Activated T-cell treated with anti-CD3 and anti-CD28 coated beads, Interleukin-2, amount 50 U/mL, for 4 hours (primary cell): Measurements from ENCODE around the gene MSMP. TPM values are rescaled to one million over a fixed set of nuclear protein-coding genes. Genes with fewer than 3 reads are reported as not detected.

Source experiments
- ATAC-seq, 2 donors: fragments of 200-7000 bp; cut with Tn5 transposase; one replicate each; pipeline ENCODE4 v1.10.0; 2021
- DNase-seq: peaks from one replicate; pipeline ENCODE4 v3.0.0-alpha.2; 2020
- H3K27me3 Mint-ChIP-seq: one replicate; pipeline ENCODE4 v1.8.0; 2021; ENCODE audit warnings: low read depth, mixed read lengths
- H3K36me3 Mint-ChIP-seq: one replicate; pipeline ENCODE4 v1.8.0; 2022; ENCODE audit warnings: mixed read lengths; ENCODE audit not compliant: insufficient read depth
- H3K4me1 Mint-ChIP-seq: one replicate; pipeline ENCODE4 v1.8.0; 2021; ENCODE audit warnings: low read depth, mixed read lengths
- H3K4me3 Mint-ChIP-seq: one replicate; pipeline ENCODE4 v1.8.0; 2021; ENCODE audit warnings: mild to moderate bottlenecking, moderate library complexity, mixed read lengths
- H3K9me3 Mint-ChIP-seq: one replicate; pipeline ENCODE4 v1.8.0; 2021; ENCODE audit warnings: mixed read lengths
- total RNA-seq, 3 donors: library from RNA; stranded (reverse); gene quantifications; one replicate each; pipeline ENCODE4 v1.2.1, GENCODE V29; 2021

Gene MSMP
- total RNA-seq: 1 to 10 TPM in 1 of 3 donors, under 1 TPM in 2; 0.84 to 1.4 (median 0.86) TPM

- DNase-seq (no peak), ATAC-seq (no peak)
- H3K4me1 Mint-ChIP-seq: peaks cover 37% of the 10 kb centered on the region
- no peaks in the 10 kb centered on the region for H3K9me3 Mint-ChIP-seq
- peaks cover 18% of the 10 kb centered on the region for H3K36me3 Mint-ChIP-seq
- H3K4me3 Mint-ChIP-seq: peak within 1 kb of the TSS; percentile 14
- no peaks in the 10 kb centered on the region for H3K27me3 Mint-ChIP-seq
Observed at GRCh38 chr9:35754264-35754663, at the start of gene MSMP. Gene MSMP, minus strand, starts transcription at chr9:35754276. Its CDS starts 147 bp downstream, at chr9:35754129.

GRCh38 chr9:35801328-35802128 lies 47.5 kb upstream of the MSMP start:
- H3K4me3 Mint-ChIP-seq: no peak overlapping the region
- no peak for ATAC-seq
- H3K9me3 Mint-ChIP-seq: no peaks in the 10 kb centered on the region
- no peaks in the 10 kb centered on the region for H3K27me3 Mint-ChIP-seq
- peaks cover 14% of the 10 kb centered on the region for H3K4me1 Mint-ChIP-seq
- no peak for DNase-seq
- H3K36me3 Mint-ChIP-seq: peaks cover 29% of the 10 kb centered on the region

GRCh38 chr9:35800530-35800929 lies 46.5 kb upstream of the MSMP start:
- no peak overlapping the region for H3K4me3 Mint-ChIP-seq
- H3K9me3 Mint-ChIP-seq: no peaks in the 10 kb centered on the region
- ATAC-seq (no peak), DNase-seq (no peak)
- peaks cover 14% of the 10 kb centered on the region for H3K4me1 Mint-ChIP-seq
- peaks cover 29% of the 10 kb centered on the region for H3K36me3 Mint-ChIP-seq
- no peaks in the 10 kb centered on the region for H3K27me3 Mint-ChIP-seq

GRCh38 chr9:35798658-35799374 lies 44.7 kb upstream of the MSMP start:
- DNase-seq (no peak), ATAC-seq (peak; percentile 99)
- no peaks in the 10 kb centered on the region for H3K27me3 Mint-ChIP-seq
- H3K36me3 Mint-ChIP-seq: peaks cover 24% of the 10 kb centered on the region
- no peaks in the 10 kb centered on the region for H3K9me3 Mint-ChIP-seq
- H3K4me3 Mint-ChIP-seq: no peak overlapping the region
- peaks cover 20% of the 10 kb centered on the region for H3K4me1 Mint-ChIP-seq

- Mint-ChIP-seq H3K9me3 (no peaks in the 10 kb centered on the region), H3K4me1 (peaks cover 20% of the 10 kb centered on the region), H3K27me3 (no peaks in the 10 kb centered on the region), H3K4me3 (no peak overlapping the region), H3K36me3 (peaks cover 29% of the 10 kb centered on the region)
- DNase-seq: no peak
- ATAC-seq: no peak
Observed at GRCh38 chr9:35797311-35798109, 43.4 kb upstream of the MSMP start.

- Mint-ChIP-seq H3K9me3 (no peaks in the 10 kb centered on the region), H3K36me3 (peaks cover 18% of the 10 kb centered on the region), H3K4me3 (no peak overlapping the region), H3K27me3 (no peaks in the 10 kb centered on the region), H3K4me1 (peaks cover 20% of the 10 kb centered on the region)
- no peak for DNase-seq
- ATAC-seq: no peak
Observed at GRCh38 chr9:35795695-35796094, 41.6 kb upstream of the MSMP start.

- ATAC-seq: no peak
- no peak overlapping the region for H3K4me3 Mint-ChIP-seq
- H3K4me1 Mint-ChIP-seq: peaks cover 13% of the 10 kb centered on the region
Observed at GRCh38 chr9:35793461-35793860, 39.4 kb upstream of the MSMP start.

GRCh38 chr9:35792826-35793225 lies 38.8 kb upstream of the MSMP start:
- H3K4me1 Mint-ChIP-seq: peaks cover 8% of the 10 kb centered on the region
- H3K4me3 Mint-ChIP-seq: no peak overlapping the region
- ATAC-seq (no peak), DNase-seq (no peak)
- no peaks in the 10 kb centered on the region for H3K27me3 Mint-ChIP-seq
- H3K9me3 Mint-ChIP-seq: no peaks in the 10 kb centered on the region
- H3K36me3 Mint-ChIP-seq: peaks cover 14% of the 10 kb centered on the region

More at GRCh38 chr9:35793461-35793860, 39.4 kb upstream of the MSMP start:
- DNase-seq: no peak
- Mint-ChIP-seq H3K36me3 (peaks cover 13% of the 10 kb centered on the region), H3K27me3 (no peaks in the 10 kb centered on the region), H3K9me3 (no peaks in the 10 kb centered on the region)

- ATAC-seq: no peak
- Mint-ChIP-seq H3K36me3 (peaks cover 16% of the 10 kb centered on the region), H3K4me3 (no peak overlapping the region), H3K4me1 (peaks cover 6% of the 10 kb centered on the region), H3K27me3 (no peaks in the 10 kb centered on the region), H3K9me3 (no peaks in the 10 kb centered on the region)
- no peak for DNase-seq
Observed at GRCh38 chr9:35792024-35792813, 38.1 kb upstream of the MSMP start.

GRCh38 chr9:35791297-35791921 lies 37.3 kb upstream of the MSMP start, which contains the start of gene NPR2:
Gene NPR2, plus strand, starts transcription at chr9:35791591. Its CDS starts 818 bp downstream, at chr9:35792409.
- ATAC-seq (no peak), DNase-seq (no peak)
- H3K9me3 Mint-ChIP-seq: no peaks in the 10 kb centered on the region
- no peak within 1 kb of the TSS for H3K4me3 Mint-ChIP-seq
- peaks cover 16% of the 10 kb centered on the region for H3K36me3 Mint-ChIP-seq
- H3K27me3 Mint-ChIP-seq: no peaks in the 10 kb centered on the region
- H3K4me1 Mint-ChIP-seq: peaks cover 6% of the 10 kb centered on the region

GRCh38 chr9:35790385-35791296 lies 36.6 kb upstream of the MSMP start:
- DNase-seq (peak; percentile 56), ATAC-seq (peak; percentile 85 to 93)
- H3K36me3 Mint-ChIP-seq: peaks cover 22% of the 10 kb centered on the region
- H3K27me3 Mint-ChIP-seq: no peaks in the 10 kb centered on the region
- peaks cover 6% of the 10 kb centered on the region for H3K4me1 Mint-ChIP-seq
- no peaks in the 10 kb centered on the region for H3K9me3 Mint-ChIP-seq
- H3K4me3 Mint-ChIP-seq: no peak overlapping the region

- no peak overlapping the region for H3K4me3 Mint-ChIP-seq
- DNase-seq (no peak), ATAC-seq (no peak)
- peaks cover 6% of the 10 kb centered on the region for H3K4me1 Mint-ChIP-seq
- H3K36me3 Mint-ChIP-seq: peaks cover 23% of the 10 kb centered on the region
- no peaks in the 10 kb centered on the region for H3K9me3 Mint-ChIP-seq
- no peaks in the 10 kb centered on the region for H3K27me3 Mint-ChIP-seq
Observed at GRCh38 chr9:35790025-35790384, 35.9 kb upstream of the MSMP start.
